IMR-90 (cell line): Measurements from ENCODE around the gene ATG7. TPM values are rescaled to one million over a fixed set of nuclear protein-coding genes. Genes with fewer than 3 reads are reported as not detected.

Experiments
- ATAC-seq: fragments of 200-7000 bp; cut with Tn5 transposase; 2 replicates; pipeline ENCODE4 v1.9.1; 2020; ENCODE audit warnings: low read depth, mild to moderate bottlenecking, moderate library complexity
- BruUV-seq: library from RNA; stranded (reverse); fragments of 400-500 nt; replicated peaks from 2 replicates; lab custom pipeline; 2021; lab: Mats Ljungman, UMichigan
- CTCF ChIA-PET: fragments of 300-600 bp; formaldehyde crosslinking; extraction: SDS; loops from one replicate; lab custom pipeline; 2021; ENCODE audit warnings: antibody characterized with exemption; lab: Yijun Ruan, JAX
- POLR2A ChIA-PET: fragments of 300-600 bp; sonication (Branson Sonifier 250); formaldehyde crosslinking; loops from one replicate; lab custom pipeline; 2022; ENCODE audit warnings: antibody characterized with exemption; ENCODE audit not compliant: unreplicated experiment; lab: Charles Lee
- DNase-seq: peaks from one replicate; pipeline ENCODE4 v3.0.0; 2013
- H2AFZ ChIP-seq: replicated peaks from 2 replicates; pipeline ENCODE3; 2013; ENCODE audit warnings: low read length, mild to moderate bottlenecking; ENCODE audit not compliant: poor library complexity
- H2AK5ac ChIP-seq: 2 replicates; pipeline ENCODE4 v1.6.1; 2013; ENCODE audit warnings: low read depth, low read length, inconsistent platforms
- H2AK9ac ChIP-seq: replicated peaks from 2 replicates; pipeline ENCODE3; 2013; ENCODE audit warnings: mild to moderate bottlenecking, low read depth, low read length, moderate library complexity; ENCODE audit not compliant: poor library complexity
- H2BK120ac ChIP-seq: 2 replicates; pipeline ENCODE4 v1.6.1; 2013; ENCODE audit warnings: low read depth, low read length, inconsistent platforms
- H2BK15ac ChIP-seq: 3 replicates; pipeline ENCODE4 v1.6.1; 2013; ENCODE audit warnings: low read depth, low read length, inconsistent platforms
- H2BK20ac ChIP-seq: 2 replicates; pipeline ENCODE4 v1.6.1; 2013; ENCODE audit warnings: low read depth, mild to moderate bottlenecking, inconsistent platforms, low read length, moderate library complexity
- H2BK5ac ChIP-seq: 2 replicates; pipeline ENCODE4 v1.6.1; 2013; ENCODE audit warnings: mild to moderate bottlenecking, low read depth, low read length, inconsistent platforms; ENCODE audit not compliant: poor library complexity, severe bottlenecking
- H3K14ac ChIP-seq: replicated peaks from 2 replicates; pipeline ENCODE4 v1.6.1; 2013; ENCODE audit warnings: low read depth, low read length, inconsistent platforms
- H3K18ac ChIP-seq: 2 replicates; pipeline ENCODE4 v1.6.1; 2013; ENCODE audit warnings: low read depth, low read length, control low read depth
- H3K23ac ChIP-seq: 2 replicates; pipeline ENCODE4 v1.6.1; 2013; ENCODE audit warnings: low read depth, low read length, inconsistent platforms
- H3K27ac ChIP-seq: 2 replicates; pipeline ENCODE4 v1.5.1; 2013; ENCODE audit warnings: mild to moderate bottlenecking, control low read depth, low read length; ENCODE audit not compliant: insufficient read depth
- H3K27me3 ChIP-seq: 2 replicates; pipeline ENCODE4 v1.6.1; 2013; ENCODE audit warnings: low read length; ENCODE audit not compliant: control insufficient read depth, insufficient read depth
- H3K36me3 ChIP-seq: 2 replicates; pipeline ENCODE4 v1.6.1; 2013; ENCODE audit warnings: low read length, mixed read lengths; ENCODE audit not compliant: control insufficient read depth, insufficient read depth
- H3K4ac ChIP-seq: 2 replicates; pipeline ENCODE4 v1.6.1; 2013; ENCODE audit warnings: low read depth, low read length, inconsistent platforms
- H3K4me1 ChIP-seq: 2 replicates; pipeline ENCODE4 v1.6.1; 2013; ENCODE audit warnings: low read length, mixed read lengths; ENCODE audit not compliant: control insufficient read depth, insufficient read depth
- H3K4me2 ChIP-seq: 2 replicates; pipeline ENCODE4 v1.6.1; 2013; ENCODE audit warnings: low read depth, mild to moderate bottlenecking, control low read depth, low read length, moderate library complexity
- H3K4me3 ChIP-seq: 2 replicates; pipeline ENCODE4 v1.5.1; 2013; ENCODE audit warnings: low read depth, mild to moderate bottlenecking, control low read depth, low read length, moderate library complexity; ENCODE audit not compliant: insufficient read depth
- H3K56ac ChIP-seq: 2 replicates; pipeline ENCODE4 v1.6.1; 2013; ENCODE audit warnings: low read length, inconsistent platforms; ENCODE audit not compliant: insufficient read depth; ENCODE audit errors: extremely low read depth
- H3K79me1 ChIP-seq, 2 experiments: 2 replicates each; pipeline ENCODE4 v1.6.1; 2013; ENCODE audit warnings: low read length in 2 of 2, inconsistent platforms in 1 of 2, low read depth in 1 of 2
- H3K9ac ChIP-seq: 2 replicates; pipeline ENCODE4 v1.6.1; 2013; ENCODE audit warnings: low read depth, low read length, control low read depth
- H3K9me1 ChIP-seq: 2 replicates; pipeline ENCODE4 v1.6.1; 2013; ENCODE audit warnings: low read length, inconsistent platforms; ENCODE audit not compliant: insufficient read depth
- H3K9me3 ChIP-seq: 2 replicates; pipeline ENCODE4 v1.6.1; 2013; ENCODE audit warnings: low read length; ENCODE audit not compliant: control insufficient read depth, insufficient read depth
- H4K20me1 ChIP-seq: 2 replicates; pipeline ENCODE4 v1.6.1; 2013; ENCODE audit warnings: low read length, inconsistent platforms; ENCODE audit not compliant: insufficient read depth
- H4K5ac ChIP-seq: 2 replicates; pipeline ENCODE4 v1.6.1; 2013; ENCODE audit warnings: mild to moderate bottlenecking, low read depth, low read length, control low read depth
- H4K8ac ChIP-seq, 2 experiments: 2 replicates each; pipeline ENCODE4 v1.6.1; 2013; ENCODE audit warnings: low read depth in 2 of 2, low read length in 2 of 2, control low read depth in 1 of 2, inconsistent platforms in 1 of 2
- H4K91ac ChIP-seq: 2 replicates; pipeline ENCODE4 v1.6.1; 2013; ENCODE audit warnings: low read depth, low read length, inconsistent platforms; ENCODE audit not compliant: insufficient read depth
- BHLHE40 ChIP-seq: fragments of 150-350 bp; IDR thresholded peaks from 2 replicates; pipeline ENCODE4 v1.6.1; 2016; ENCODE audit warnings: mild to moderate bottlenecking, low read depth, low read length
- CEBPB ChIP-seq: IDR thresholded peaks from 2 replicates; pipeline ENCODE4 v1.6.1; 2012; ENCODE audit warnings: low read depth, low read length, improper control_type of control experiment
- CHD1 ChIP-seq: IDR thresholded peaks from 2 replicates; pipeline ENCODE4 v1.6.1; 2012; ENCODE audit warnings: low read depth, low read length, improper control_type of control experiment
- FOS ChIP-seq: fragments of 150-350 bp; IDR thresholded peaks from 2 replicates; pipeline ENCODE4 v1.6.1; 2016; ENCODE audit warnings: low read depth, low read length
- MAFK ChIP-seq: IDR thresholded peaks from 2 replicates; pipeline ENCODE4 v1.6.1; 2012; ENCODE audit warnings: low read depth, low read length, improper control_type of control experiment
- MAZ ChIP-seq: IDR thresholded peaks from 2 replicates; pipeline ENCODE4 v1.6.1; 2012; ENCODE audit warnings: low read depth, mild to moderate bottlenecking, low read length, improper control_type of control experiment, moderate library complexity, borderline replicate concordance
- MXI1 ChIP-seq: IDR thresholded peaks from 2 replicates; pipeline ENCODE4 v1.6.1; 2012; ENCODE audit warnings: low read depth, mild to moderate bottlenecking, low read length, moderate library complexity, borderline replicate concordance
- NFE2L2 ChIP-seq: fragments of 150-350 bp; IDR thresholded peaks from 2 replicates; pipeline ENCODE4 v1.6.1; 2016; ENCODE audit warnings: low read depth, mild to moderate bottlenecking, low read length
- POLR2A ChIP-seq: IDR thresholded peaks from 2 replicates; pipeline ENCODE4 v1.6.1; 2012; ENCODE audit warnings: mild to moderate bottlenecking, low read depth, low read length
- RAD21 ChIP-seq: IDR thresholded peaks from 2 replicates; pipeline ENCODE4 v1.6.1; 2012; ENCODE audit warnings: low read length, improper control_type of control experiment
- RCOR1 ChIP-seq: IDR thresholded peaks from 2 replicates; pipeline ENCODE4 v1.6.1; 2012; ENCODE audit warnings: mild to moderate bottlenecking, low read length, improper control_type of control experiment; ENCODE audit not compliant: insufficient replicate concordance
- RFX5 ChIP-seq: IDR thresholded peaks from 2 replicates; pipeline ENCODE4 v1.8.0; 2012; ENCODE audit warnings: low read depth, mild to moderate bottlenecking, low read length, moderate library complexity
- SMC3 ChIP-seq: fragments of 150-350 bp; IDR thresholded peaks from 2 replicates; pipeline ENCODE4 v1.6.1; 2016; ENCODE audit warnings: low read depth, mild to moderate bottlenecking, antibody characterized with exemption, low read length, moderate library complexity
- WGBS, 2 experiments: methylation state at CpG; one replicate each; pipeline versions ENCODE4 v1.1.5 to v1.1.7; 2013; ENCODE audit warnings: missing lambda C conversion rate in 2 of 2; ENCODE audit not compliant: insufficient read length in 1 of 2; ENCODE audit errors: extremely low coverage in 2 of 2; 5-methylcytosine and 5-hydroxymethylcytosine counted together
- dilution Hi-C: fragments of 300-500 bp; cut with HindIII; formaldehyde crosslinking; loops from one replicate; pipeline ENCODE4 v1.14.3; 2018; ENCODE audit warnings: low sequenced_read_pairs; ENCODE audit not compliant: unreplicated experiment
- in situ Hi-C: fragments of 300-500 bp; cut with MboI; formaldehyde crosslinking; loops from 3 replicates; pipeline ENCODE4 v1.14.3; 2019; ENCODE audit warnings: low sequenced_read_pairs, inconsistent platforms, mixed read lengths
- intact Hi-C: fragments of 100-400 bp; cut with micrococcal nuclease; formaldehyde crosslinking; loops from 2 replicates; pipeline ENCODE4 v1.10.0; 2022
- polyA plus RNA-seq, 3 experiments: library from polyadenylated mRNA; depleted of rRNA; stranded (reverse); fragments of >200 nt; gene quantifications; 2 replicates each; pipeline ENCODE4 v1.2.3, GENCODE V29; 2012; ENCODE audit warnings: low replicate concordance in 1 of 3
- total RNA-seq: library from RNA; depleted of rRNA; stranded (reverse); fragments of >200 nt; gene quantifications from 2 replicates; pipeline ENCODE4 v1.2.3, GENCODE V29; 2012
- TF ChIP-seq, protein P1 (sequence below): fragments of 150-350 bp; IDR thresholded peaks from 2 replicates; pipeline ENCODE4 v1.6.1; 2017; ENCODE audit warnings: mild to moderate bottlenecking, antibody characterized with exemption, low read length, low read depth
- TF ChIP-seq, protein P2 (sequence below): conservative IDR thresholded peaks from 2 replicates; pipeline ENCODE4 v1.5.1; 2012; ENCODE audit warnings: mild to moderate bottlenecking, low read depth, low read length, improper control_type of control experiment
- TF ChIP-seq, protein P3 (sequence below): fragments of 150-350 bp; IDR thresholded peaks from 2 replicates; pipeline ENCODE4 v1.6.1; 2016; ENCODE audit warnings: low read depth, mild to moderate bottlenecking, low read length, moderate library complexity, borderline replicate concordance

ATG7 gene
- total and polyA plus RNA-seq, 2 of the 4 experiments (the other 2 are of a cell fraction): 15.6 to 51.4 TPM

DNA sequence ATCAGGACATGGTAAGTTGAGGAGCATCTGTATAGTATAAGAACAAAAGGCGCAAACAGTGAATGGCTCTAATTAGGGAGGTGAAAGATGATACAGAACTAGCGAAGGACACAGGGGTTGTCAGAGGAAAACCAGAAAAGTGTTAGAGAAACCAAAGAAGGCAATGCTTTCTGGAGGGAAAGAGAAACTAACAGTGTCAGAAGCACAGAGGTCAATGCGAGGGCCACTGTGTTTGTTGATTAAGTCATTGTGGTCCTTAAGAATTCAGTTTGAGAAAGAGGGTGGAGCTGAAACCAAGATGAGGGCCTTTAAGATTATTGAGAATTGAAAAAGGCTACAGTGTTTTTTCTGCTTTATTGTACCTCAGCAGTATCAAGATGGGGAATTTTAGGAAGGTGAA lies 28.8 kb downstream of the ATG7 start:
- H2BK20ac ChIP-seq: no peak overlapping the region
- 100% methylated on average over 1 of the region's 3 CpGs; no CpG with 5 or more reads in 1 of the 2 experiments for WGBS, 2 experiments
- no peak overlapping the region for H2AK9ac ChIP-seq
- no peak overlapping the region for H3K9ac ChIP-seq
- no peak overlapping the region for H2BK5ac ChIP-seq
- no peak overlapping the region for H4K5ac ChIP-seq
- H2BK15ac ChIP-seq: no peak overlapping the region
- H3K79me1 ChIP-seq: peaks cover 27 to 50% of the 10 kb centered on the region in 2 experiments
- CTCF ChIA-PET: interaction anchor here (0.9 kb wide), 1 partner anchor 18 kb away, joined by 3 read pairs; no protein-coding TSS in a partner anchor
- H3K4me1 ChIP-seq: peaks cover 4% of the 10 kb centered on the region; the same call in 1 of the 2 replicates
- POLR2A ChIA-PET: no interaction called here
- no peaks in the 10 kb centered on the region for H3K9me3 ChIP-seq
- no TSS peak for BruUV-seq
- no peak overlapping the region for H3K27ac ChIP-seq
- H3K14ac ChIP-seq: no peak overlapping the region
- H3K4ac ChIP-seq: no peak overlapping the region
- no peak overlapping the region for H3K4me3 ChIP-seq
- dilution Hi-C loops: no loop called here
- no peak overlapping the region; the same call in 1 of the 2 replicates for H3K4me2 ChIP-seq
- H2BK120ac ChIP-seq: no peak overlapping the region
- no peak overlapping the region for H3K23ac ChIP-seq
- H3K18ac ChIP-seq: no peak overlapping the region
- no peak overlapping the region for H2AFZ ChIP-seq
- H4K91ac ChIP-seq: no peak overlapping the region
- TF ChIP-seq, protein P1, sequence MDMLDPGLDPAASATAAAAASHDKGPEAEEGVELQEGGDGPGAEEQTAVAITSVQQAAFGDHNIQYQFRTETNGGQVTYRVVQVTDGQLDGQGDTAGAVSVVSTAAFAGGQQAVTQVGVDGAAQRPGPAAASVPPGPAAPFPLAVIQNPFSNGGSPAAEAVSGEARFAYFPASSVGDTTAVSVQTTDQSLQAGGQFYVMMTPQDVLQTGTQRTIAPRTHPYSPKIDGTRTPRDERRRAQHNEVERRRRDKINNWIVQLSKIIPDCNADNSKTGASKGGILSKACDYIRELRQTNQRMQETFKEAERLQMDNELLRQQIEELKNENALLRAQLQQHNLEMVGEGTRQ: no peak
- TF ChIP-seq POLR2A: no peak
- no peak for TF ChIP-seq CHD1
- no peak for TF ChIP-seq RAD21
- no peak for TF ChIP-seq NFE2L2
- no peak for TF ChIP-seq MXI1
- no peak for TF ChIP-seq RCOR1
- TF ChIP-seq, protein P2, sequence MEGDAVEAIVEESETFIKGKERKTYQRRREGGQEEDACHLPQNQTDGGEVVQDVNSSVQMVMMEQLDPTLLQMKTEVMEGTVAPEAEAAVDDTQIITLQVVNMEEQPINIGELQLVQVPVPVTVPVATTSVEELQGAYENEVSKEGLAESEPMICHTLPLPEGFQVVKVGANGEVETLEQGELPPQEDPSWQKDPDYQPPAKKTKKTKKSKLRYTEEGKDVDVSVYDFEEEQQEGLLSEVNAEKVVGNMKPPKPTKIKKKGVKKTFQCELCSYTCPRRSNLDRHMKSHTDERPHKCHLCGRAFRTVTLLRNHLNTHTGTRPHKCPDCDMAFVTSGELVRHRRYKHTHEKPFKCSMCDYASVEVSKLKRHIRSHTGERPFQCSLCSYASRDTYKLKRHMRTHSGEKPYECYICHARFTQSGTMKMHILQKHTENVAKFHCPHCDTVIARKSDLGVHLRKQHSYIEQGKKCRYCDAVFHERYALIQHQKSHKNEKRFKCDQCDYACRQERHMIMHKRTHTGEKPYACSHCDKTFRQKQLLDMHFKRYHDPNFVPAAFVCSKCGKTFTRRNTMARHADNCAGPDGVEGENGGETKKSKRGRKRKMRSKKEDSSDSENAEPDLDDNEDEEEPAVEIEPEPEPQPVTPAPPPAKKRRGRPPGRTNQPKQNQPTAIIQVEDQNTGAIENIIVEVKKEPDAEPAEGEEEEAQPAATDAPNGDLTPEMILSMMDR: no peak
- no peak for TF ChIP-seq RFX5
- no peak for TF ChIP-seq BHLHE40
- no peak for TF ChIP-seq MAFK
- TF ChIP-seq, protein P3, sequence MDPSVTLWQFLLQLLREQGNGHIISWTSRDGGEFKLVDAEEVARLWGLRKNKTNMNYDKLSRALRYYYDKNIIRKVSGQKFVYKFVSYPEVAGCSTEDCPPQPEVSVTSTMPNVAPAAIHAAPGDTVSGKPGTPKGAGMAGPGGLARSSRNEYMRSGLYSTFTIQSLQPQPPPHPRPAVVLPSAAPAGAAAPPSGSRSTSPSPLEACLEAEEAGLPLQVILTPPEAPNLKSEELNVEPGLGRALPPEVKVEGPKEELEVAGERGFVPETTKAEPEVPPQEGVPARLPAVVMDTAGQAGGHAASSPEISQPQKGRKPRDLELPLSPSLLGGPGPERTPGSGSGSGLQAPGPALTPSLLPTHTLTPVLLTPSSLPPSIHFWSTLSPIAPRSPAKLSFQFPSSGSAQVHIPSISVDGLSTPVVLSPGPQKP: no peak
- no peak for TF ChIP-seq MAZ
- no peak for TF ChIP-seq FOS
- TF ChIP-seq CEBPB: no peak
- TF ChIP-seq SMC3: no peak
- no peak overlapping the region for H4K8ac ChIP-seq
- H3K56ac ChIP-seq: no peak overlapping the region
- in situ Hi-C loops: no loop called here
- H3K9me1 ChIP-seq: peaks cover 12% of the 10 kb centered on the region; the same call in 1 of the 2 replicates
- no peak overlapping the region for H2AK5ac ChIP-seq
- ATAC-seq (peak; percentile 79), DNase-seq (peak; percentile 59)
- no peaks in the 10 kb centered on the region for H3K27me3 ChIP-seq
- intact Hi-C loops: no loop called here
- no peaks in the 10 kb centered on the region for H4K20me1 ChIP-seq
- peaks cover 14% of the 10 kb centered on the region for H3K36me3 ChIP-seq
